Pericardium fibroblast (primary cell): ENCODE results near the gene UBE3D. TPM values are rescaled to one million over a fixed set of nuclear protein-coding genes. Genes with fewer than 3 reads are reported as not detected.

Experiments used
- total RNA-seq: library from RNA; depleted of rRNA; stranded (reverse); fragments of >200 nt; gene quantifications from 2 replicates; pipeline ENCODE4 v1.2.3, GENCODE V29; 2015

Gene UBE3D
- total RNA-seq, result 2.3 and 15.0 TPM in 2 replicates

GRCh38 chr6:83065511-83066192 lies at the start of gene UBE3D:
Gene UBE3D, minus strand, starts transcription at chr6:83065841. Its CDS starts 123 bp downstream, at chr6:83065718.

GRCh38 chr6:83067448-83068439 lies 2.1 kb upstream of the UBE3D start, which contains the start of gene DOP1A:
Gene DOP1A, plus strand, starts transcription at chr6:83067671. Its CDS starts 29,307 bp downstream, at chr6:83096978.

Other genes with a start within 250 kb of the UBE3D start
- 11.7 and 15.8 TPM in 2 replicates for gene DOP1A, start 1.8 kb upstream of the UBE3D start, total RNA-seq
- 36.1 and 47.4 TPM in 2 replicates for gene PGM3, start 127.4 kb upstream of the UBE3D start, total RNA-seq
- 2.8 and 3.2 TPM in 2 replicates for gene RWDD2A, start 127.5 kb upstream of the UBE3D start, total RNA-seq